Ishikawa (cell line): ENCODE measurements around the gene KIAA1671.
A peak's percentile ranks its signal among the peaks of the same experiment; 100 is the strongest.

Experiments used
- CREB1 ChIP-seq: IDR thresholded peaks from 2 replicates; pipeline ENCODE4 v1.6.1; 2012; ENCODE audit warnings: low read depth
- EGR1 ChIP-seq: IDR thresholded peaks from 2 replicates; pipeline ENCODE4 v1.6.1; 2012
- EP300 ChIP-seq: IDR thresholded peaks from 2 replicates; pipeline ENCODE4 v1.6.1; 2012; ENCODE audit warnings: borderline replicate concordance
- FOXM1 ChIP-seq: IDR thresholded peaks from 2 replicates; pipeline ENCODE4 v1.6.1; 2012; ENCODE audit warnings: low read depth, borderline replicate concordance
- NFIC ChIP-seq: IDR thresholded peaks from 2 replicates; pipeline ENCODE4 v1.6.1; 2012
- RAD21 ChIP-seq: IDR thresholded peaks from 2 replicates; pipeline ENCODE4 v1.6.1; 2012; ENCODE audit warnings: low read depth
- TAF1 ChIP-seq: IDR thresholded peaks from 2 replicates; pipeline ENCODE4 v1.6.1; 2012; ENCODE audit warnings: low read depth, mild to moderate bottlenecking
- TCF12 ChIP-seq: IDR thresholded peaks from 2 replicates; pipeline ENCODE4 v1.6.1; 2012; ENCODE audit warnings: low read depth
- TEAD4 ChIP-seq: IDR thresholded peaks from 2 replicates; pipeline ENCODE4 v1.6.1; 2012
- YY1 ChIP-seq: IDR thresholded peaks from 2 replicates; pipeline ENCODE4 v1.6.1; 2012; ENCODE audit warnings: low read depth
- ZBTB7A ChIP-seq: IDR thresholded peaks from 2 replicates; pipeline ENCODE4 v1.6.1; 2012; ENCODE audit warnings: low read depth
- TF ChIP-seq, protein P1 (sequence below): IDR thresholded peaks from 2 replicates; pipeline ENCODE4 v1.6.1; 2012; ENCODE audit warnings: low read depth, mild to moderate bottlenecking
- TF ChIP-seq, protein P2 (sequence below): IDR thresholded peaks from 2 replicates; pipeline ENCODE4 v1.6.1; 2012
- TF ChIP-seq, protein P3 (sequence below): IDR thresholded peaks from 2 replicates; pipeline ENCODE4 v1.6.1; 2012

DNA sequence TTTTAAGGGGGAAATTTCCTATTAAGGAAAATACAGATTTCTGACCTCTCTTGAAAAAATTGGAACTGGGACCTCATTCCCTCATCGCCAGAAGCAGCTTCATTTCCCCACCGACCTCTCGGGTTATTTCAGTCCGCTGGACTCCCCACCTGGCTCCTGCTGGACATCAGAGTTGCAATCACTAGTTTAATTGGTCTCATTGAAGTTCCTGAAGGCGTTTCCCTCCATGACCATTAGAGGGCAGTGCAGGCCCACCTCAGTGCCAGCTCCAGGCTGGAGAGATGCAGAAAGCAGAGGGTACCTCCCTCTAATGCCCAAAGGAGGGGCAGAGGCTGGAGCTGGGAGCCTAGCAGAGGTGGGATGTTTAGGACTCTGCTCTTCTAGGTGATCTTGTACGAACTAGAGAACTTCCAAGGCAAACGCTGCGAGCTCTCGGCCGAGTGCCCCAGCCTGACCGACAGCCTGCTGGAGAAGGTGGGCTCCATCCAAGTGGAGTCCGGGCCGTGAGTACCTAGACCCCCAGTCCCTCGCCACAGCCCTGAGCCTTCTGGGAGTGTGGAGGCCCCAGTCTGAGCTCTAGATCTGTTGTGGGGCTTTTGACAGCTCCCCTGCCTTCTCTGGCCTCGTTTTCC is 249.9 kb downstream of the KIAA1671 start:
- TF ChIP-seq CREB1 (no peak), RAD21 (peak; percentile 76), EP300 (no peak), NFIC (no peak), TEAD4 (no peak), YY1 (no peak), FOXM1 (no peak), EGR1 (no peak), TCF12 (no peak), TAF1 (no peak), ZBTB7A (no peak)
- TF ChIP-seq, protein P1, sequence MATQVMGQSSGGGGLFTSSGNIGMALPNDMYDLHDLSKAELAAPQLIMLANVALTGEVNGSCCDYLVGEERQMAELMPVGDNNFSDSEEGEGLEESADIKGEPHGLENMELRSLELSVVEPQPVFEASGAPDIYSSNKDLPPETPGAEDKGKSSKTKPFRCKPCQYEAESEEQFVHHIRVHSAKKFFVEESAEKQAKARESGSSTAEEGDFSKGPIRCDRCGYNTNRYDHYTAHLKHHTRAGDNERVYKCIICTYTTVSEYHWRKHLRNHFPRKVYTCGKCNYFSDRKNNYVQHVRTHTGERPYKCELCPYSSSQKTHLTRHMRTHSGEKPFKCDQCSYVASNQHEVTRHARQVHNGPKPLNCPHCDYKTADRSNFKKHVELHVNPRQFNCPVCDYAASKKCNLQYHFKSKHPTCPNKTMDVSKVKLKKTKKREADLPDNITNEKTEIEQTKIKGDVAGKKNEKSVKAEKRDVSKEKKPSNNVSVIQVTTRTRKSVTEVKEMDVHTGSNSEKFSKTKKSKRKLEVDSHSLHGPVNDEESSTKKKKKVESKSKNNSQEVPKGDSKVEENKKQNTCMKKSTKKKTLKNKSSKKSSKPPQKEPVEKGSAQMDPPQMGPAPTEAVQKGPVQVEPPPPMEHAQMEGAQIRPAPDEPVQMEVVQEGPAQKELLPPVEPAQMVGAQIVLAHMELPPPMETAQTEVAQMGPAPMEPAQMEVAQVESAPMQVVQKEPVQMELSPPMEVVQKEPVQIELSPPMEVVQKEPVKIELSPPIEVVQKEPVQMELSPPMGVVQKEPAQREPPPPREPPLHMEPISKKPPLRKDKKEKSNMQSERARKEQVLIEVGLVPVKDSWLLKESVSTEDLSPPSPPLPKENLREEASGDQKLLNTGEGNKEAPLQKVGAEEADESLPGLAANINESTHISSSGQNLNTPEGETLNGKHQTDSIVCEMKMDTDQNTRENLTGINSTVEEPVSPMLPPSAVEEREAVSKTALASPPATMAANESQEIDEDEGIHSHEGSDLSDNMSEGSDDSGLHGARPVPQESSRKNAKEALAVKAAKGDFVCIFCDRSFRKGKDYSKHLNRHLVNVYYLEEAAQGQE = no peak
- TF ChIP-seq, protein P2, sequence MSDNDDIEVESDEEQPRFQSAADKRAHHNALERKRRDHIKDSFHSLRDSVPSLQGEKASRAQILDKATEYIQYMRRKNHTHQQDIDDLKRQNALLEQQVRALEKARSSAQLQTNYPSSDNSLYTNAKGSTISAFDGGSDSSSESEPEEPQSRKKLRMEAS = no peak
- TF ChIP-seq, protein P3, sequence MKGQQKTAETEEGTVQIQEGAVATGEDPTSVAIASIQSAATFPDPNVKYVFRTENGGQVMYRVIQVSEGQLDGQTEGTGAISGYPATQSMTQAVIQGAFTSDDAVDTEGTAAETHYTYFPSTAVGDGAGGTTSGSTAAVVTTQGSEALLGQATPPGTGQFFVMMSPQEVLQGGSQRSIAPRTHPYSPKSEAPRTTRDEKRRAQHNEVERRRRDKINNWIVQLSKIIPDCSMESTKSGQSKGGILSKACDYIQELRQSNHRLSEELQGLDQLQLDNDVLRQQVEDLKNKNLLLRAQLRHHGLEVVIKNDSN = no peak
